GM12878 (cell line): ENCODE measurements around the gene FBXW12. TPM values are rescaled to one million over a fixed set of nuclear protein-coding genes. Genes with fewer than 3 reads are reported as not detected.

Experiments used
- ATAC-seq: fragments of 200-7000 bp; cut with Tn5 transposase; 3 replicates; pipeline ENCODE4 v1.9.1; 2020; ENCODE audit warnings: mild to moderate bottlenecking, moderate library complexity
- BruUV-seq: library from RNA; stranded (reverse); fragments of 400-500 nt; replicated peaks from 2 replicates; lab custom pipeline; 2021; lab: Mats Ljungman, UMichigan
- CTCF ChIA-PET: fragments of 300-600 bp; sonication (Branson Sonifier 250); formaldehyde crosslinking; extraction: SDS; loops from one replicate; lab custom pipeline; 2021; ENCODE audit warnings: inconsistent platforms; lab: Yijun Ruan, JAX
- POLR2A ChIA-PET: fragments of 350-600 bp; formaldehyde crosslinking; extraction: SDS; loops from one replicate; lab custom pipeline; 2021; ENCODE audit warnings: inconsistent platforms; lab: Charles Lee
- RAD21 ChIA-PET: fragments of 300-600 bp; sonication (Branson Sonifier 250); formaldehyde crosslinking; loops from one replicate; lab custom pipeline; 2023; ENCODE audit warnings: antibody characterized with exemption; ENCODE audit not compliant: unreplicated experiment; lab: Charles Lee
- SMC1A ChIA-PET: fragments of 300-600 bp; sonication (Branson Sonifier 250); formaldehyde crosslinking; loops from one replicate; lab custom pipeline; 2023; ENCODE audit not compliant: unreplicated experiment, uncharacterized antibody; lab: Charles Lee
- DNase-seq: peaks from one replicate; pipeline ENCODE4 v3.0.0-alpha.2; 2011; ENCODE audit warnings: low read depth, low spot score
- FAIRE-seq: peaks from 3 replicates; lab custom pipeline; 2011; peaks lifted over from hg19 to GRCh38; lab: Jason Lieb, UNC
- H2AFZ ChIP-seq: 2 replicates; pipeline ENCODE4 v1.6.0; 2011; ENCODE audit warnings: low read depth, low read length, control low read depth; ENCODE audit not compliant: control insufficient read depth
- H3K27ac ChIP-seq: 2 replicates; pipeline ENCODE4 v1.5.1; 2011; ENCODE audit warnings: control low read depth; ENCODE audit not compliant: control insufficient read depth, insufficient read depth
- H3K27me3 ChIP-seq, 2 experiments: replicated peaks in 1 of 2; 2 replicates each; pipeline versions ENCODE4 v1.6.0 to v1.6.1; 2011; ENCODE audit warnings: low read length in 1 of 2; ENCODE audit not compliant: control insufficient read depth in 2 of 2, insufficient read depth in 2 of 2
- H3K36me3 ChIP-seq, 2 experiments: 2 replicates each; pipeline ENCODE4 v1.5.1; 2011; ENCODE audit warnings: low read length in 1 of 2; ENCODE audit not compliant: control insufficient read depth in 2 of 2, insufficient read depth in 2 of 2
- H3K4me1 ChIP-seq: 2 replicates; pipeline ENCODE4 v1.6.1; 2011; ENCODE audit warnings: mild to moderate bottlenecking, low read length, moderate library complexity, mixed read lengths; ENCODE audit not compliant: control insufficient read depth, insufficient read depth
- H3K4me2 ChIP-seq: 2 replicates; pipeline ENCODE4 v1.6.0; 2011; ENCODE audit warnings: control low read depth; ENCODE audit not compliant: control insufficient read depth, insufficient read depth
- H3K4me3 ChIP-seq: fragments of 200-600 bp; sonication (generic); 2 replicates; pipeline ENCODE4 v1.5.1; 2016
- H3K79me2 ChIP-seq: 2 replicates; pipeline ENCODE4 v1.6.0; 2011; ENCODE audit warnings: low read length; ENCODE audit not compliant: control insufficient read depth, insufficient read depth
- H3K9ac ChIP-seq: 2 replicates; pipeline ENCODE4 v1.8.0; 2011; ENCODE audit warnings: low read length, control low read depth, mixed read lengths; ENCODE audit not compliant: control insufficient read depth, insufficient read depth
- H3K9me3 ChIP-seq: replicated peaks from 3 replicates; pipeline ENCODE4 v1.5.1; 2011; ENCODE audit warnings: mild to moderate bottlenecking, low read length; ENCODE audit not compliant: control insufficient read depth, insufficient read depth
- H4K20me1 ChIP-seq: 2 replicates; pipeline ENCODE4 v1.6.0; 2011; ENCODE audit not compliant: control insufficient read depth, insufficient read depth
- CBX3 ChIP-seq: fragments of 200-600 bp; sonication (generic); IDR thresholded peaks from 2 replicates; pipeline ENCODE4 v1.6.1; 2016; ENCODE audit warnings: low read depth, borderline replicate concordance
- CTCF ChIP-seq, 3 experiments: IDR thresholded peaks in 2 of 3; conservative IDR thresholded peaks in 1 of 3; 2 replicates each; pipeline ENCODE4 v1.5.1; 2011; ENCODE audit warnings: low read depth in 3 of 3, low read length in 3 of 3, mild to moderate bottlenecking in 3 of 3, control low read depth in 2 of 3, moderate library complexity in 2 of 3, inconsistent platforms in 1 of 3, mixed read lengths in 1 of 3; ENCODE audit not compliant: control insufficient read depth in 2 of 3, insufficient read depth in 1 of 3; ENCODE audit errors: extremely low read depth in 1 of 3
- DPF2 ChIP-seq: fragments of 450-650 bp; IDR thresholded peaks from 2 replicates; pipeline ENCODE4 v1.6.1; 2017; ENCODE audit warnings: mild to moderate bottlenecking
- ETV6 ChIP-seq, 2 experiments: fragments of 450-650 bp in 1 of 2; IDR thresholded peaks in 1 of 2; conservative IDR thresholded peaks in 1 of 2; 2 replicates each; pipeline ENCODE4 v1.6.1; 2014; ENCODE audit warnings: antibody characterized with exemption in 1 of 2, borderline replicate concordance in 1 of 2, low read depth in 1 of 2, mild to moderate bottlenecking in 1 of 2, moderate library complexity in 1 of 2
- FOS ChIP-seq: IDR thresholded peaks from 3 replicates; pipeline ENCODE4 v1.6.1; 2011; ENCODE audit warnings: borderline replicate concordance; ENCODE audit not compliant: insufficient read length; ENCODE audit errors: extremely low read depth
- MEF2B ChIP-seq: fragments of 450-650 bp; IDR thresholded peaks from 2 replicates; pipeline ENCODE4 v1.6.1; 2018; ENCODE audit warnings: mild to moderate bottlenecking, moderate library complexity; ENCODE audit not compliant: partially characterized antibody, poor library complexity, severe bottlenecking
- ZNF274 ChIP-seq: IDR thresholded peaks from one replicate; pipeline ENCODE4 v1.8.0; 2011; ENCODE audit not compliant: insufficient read length, insufficient read depth
- WGBS: methylation state at CpG from one replicate; pipeline ENCODE4 v1.1.6; 2016; ENCODE audit warnings: low lambda C conversion rate; ENCODE audit not compliant: insufficient replicate concordance, insufficient coverage; ENCODE audit errors: missing lambda C conversion rate; 5-methylcytosine and 5-hydroxymethylcytosine counted together
- in situ Hi-C: fragments of 300-500 bp; cut with MboI; formaldehyde crosslinking; loops from 9 replicates; pipeline ENCODE4 v1.14.3; 2018; ENCODE audit warnings: mixed read lengths
- intact Hi-C: fragments of 100-400 bp; cut with micrococcal nuclease; formaldehyde crosslinking; loops from one replicate; pipeline ENCODE4 v1.14.2; 2022; ENCODE audit not compliant: unreplicated experiment
- polyA plus RNA-seq, 11 experiments: library from polyadenylated mRNA; depleted of rRNA in 4 of 11; unstranded in 6 of 11; stranded (reverse) in 5 of 11; fragments of >200 nt; fragmentation: Nextera tagmentation in 4 of 11; fragmentation: Illumina TruSeq in 1 of 11; extraction: Ambion mirVana in 4 of 11; extraction: Trizol in 1 of 11; gene quantifications; 1 replicate in 1 of 11; 2 replicates in 10 of 11; pipeline versions ENCODE4 v1.2.1 to v1.2.3, GENCODE V29; 2011 to 2016; ENCODE audit warnings: inconsistent platforms in 2 of 11, missing spikeins in 2 of 11, low read depth in 1 of 11
- total RNA-seq, 4 experiments: library from RNA; depleted of rRNA in 3 of 4; stranded (reverse); fragments of >200 nt in 3 of 4; fragmentation: Illumina TruSeq in 1 of 4; extraction: Trizol in 1 of 4; gene quantifications; 2 replicates each; pipeline versions ENCODE4 v1.2.1 to v1.2.3, GENCODE V29; 2013 to 2021

Gene FBXW12
- total and polyA plus RNA-seq, 10 of the 15 experiments (the other 5 are each of a cell fraction or from before 2014, with no cell fraction given): 0.04 to 0.18 (median 0.12) TPM; not detected in 4

- TF ChIP-seq CBX3 (no peak), ETV6 (conservative IDR thresholded peaks at IDR 0.05 in 1 of 2, IDR thresholded peaks at IDR 0.05 in 1 of 2; ENCODE audit: borderline replicate concordance in 1 of 2, low read depth in 1 of 2) (no peak), MEF2B (no peak), FOS (no peak), DPF2 (no peak), CTCF (IDR thresholded peaks at IDR 0.05 in 2 of 3, conservative IDR thresholded peaks at IDR 0.05 in 1 of 3; ENCODE audit: control insufficient read depth in 2 of 3, extremely low read depth in 1 of 3, insufficient read depth in 1 of 3, low read depth in 3 of 3, low read length in 3 of 3) (no peak), ZNF274 (no peak)
- ATAC-seq: no peak
- no peaks in the 10 kb centered on the region for H3K27me3 ChIP-seq
- no peak for DNase-seq
- no peaks in the 10 kb centered on the region for H3K36me3 ChIP-seq
- intact Hi-C loops (no loop called here), in situ Hi-C loops (no loop called here)
- no peak overlapping the region for H3K4me3 ChIP-seq
- H3K4me2 ChIP-seq: peak overlapping the region; percentile 42; the same call in 1 of the 2 replicates
- no peak overlapping the region for H2AFZ ChIP-seq
- ChIA-PET POLR2A (interaction anchor here (1.1 kb wide), 1 partner anchor 9 kb away, joined by 4 read pairs; no protein-coding TSS in a partner anchor), SMC1A (interaction anchor here (1.2 to 1.6 kb wide), 2 partner anchors 9 to 26 kb away, joined by 7 read pairs; no protein-coding TSS in a partner anchor), RAD21 (interaction anchor here (1.2 to 3.9 kb wide), 2 partner anchors 9 to 25 kb away, joined by 7 to 16 read pairs; no protein-coding TSS in a partner anchor), CTCF (interaction anchor here (1.6 to 2.9 kb wide), 2 partner anchors 10 to 25 kb away, joined by 7 to 25 read pairs; no protein-coding TSS in a partner anchor)
- no peaks in the 10 kb centered on the region for H4K20me1 ChIP-seq
- no peaks in the 10 kb centered on the region for H3K79me2 ChIP-seq
- no peak overlapping the region for H3K27ac ChIP-seq
- BruUV-seq: no TSS peak
- peaks cover 16% of the 10 kb centered on the region for H3K4me1 ChIP-seq
- H3K9ac ChIP-seq: peak overlapping the region; percentile 16; the same call in 1 of the 2 replicates
- no peaks in the 10 kb centered on the region for H3K9me3 ChIP-seq
- WGBS: 22% methylated on average over 11 of the region's 11 CpGs
- FAIRE-seq: no peak
Measured at GRCh38 chr3:48426401-48426909, 54.4 kb downstream of the FBXW12 start.
